CD14-positive monocyte (primary cell): ENCODE measurements around the gene CCDC88C. TPM values are rescaled to one million over a fixed set of nuclear protein-coding genes. Genes with fewer than 3 reads are reported as not detected.

ENCODE experiments used
- DNase-seq, 3 donors: peaks; one replicate each; pipeline ENCODE4 v3.0.0-alpha.2; 2011 to 2022
- H2AFZ ChIP-seq: 2 replicates; pipeline ENCODE4 v1.6.0; 2012; ENCODE audit warnings: mild to moderate bottlenecking, low read depth, low read length, inconsistent platforms; ENCODE audit not compliant: insufficient read depth, poor library complexity, severe bottlenecking
- H3K27ac ChIP-seq, 2 donors: 1 replicate in 1 of 2; 2 replicates in 1 of 2; pipeline ENCODE4 v1.5.1; 2012 to 2013; ENCODE audit warnings: low read length in 2 of 2, control low read depth in 1 of 2, inconsistent platforms in 1 of 2, low read depth in 1 of 2, mild to moderate bottlenecking in 1 of 2
- H3K27me3 ChIP-seq, 2 donors: one replicate each; pipeline versions ENCODE4 v1.6.0 to v1.6.1; 2011 to 2013; ENCODE audit warnings: low read length in 2 of 2; ENCODE audit not compliant: control insufficient read depth in 2 of 2, insufficient read depth in 2 of 2
- H3K36me3 ChIP-seq, 2 donors: replicated peaks in 1 of 2; 1 replicate in 1 of 2; 2 replicates in 1 of 2; pipeline versions ENCODE4 v1.5.1 to v1.6.1; 2012 to 2013; ENCODE audit warnings: low read length in 2 of 2, control low read depth in 1 of 2, inconsistent platforms in 1 of 2, mild to moderate bottlenecking in 1 of 2; ENCODE audit not compliant: insufficient read depth in 2 of 2, control insufficient read depth in 1 of 2
- H3K4me1 ChIP-seq, 2 donors: 1 replicate in 1 of 2; 2 replicates in 1 of 2; pipeline versions ENCODE4 v1.5.1 to v1.6.1; 2012 to 2013; ENCODE audit warnings: low read length in 2 of 2, control low read depth in 1 of 2, inconsistent platforms in 1 of 2, mild to moderate bottlenecking in 1 of 2, moderate library complexity in 1 of 2; ENCODE audit not compliant: insufficient read depth in 2 of 2, control insufficient read depth in 1 of 2
- H3K4me2 ChIP-seq: replicated peaks from 2 replicates; pipeline ENCODE3; 2012; ENCODE audit warnings: low read length, moderate library complexity, mild to moderate bottlenecking; ENCODE audit not compliant: poor library complexity, severe bottlenecking; ENCODE audit errors: extremely low read depth
- H3K4me3 ChIP-seq, 3 experiments: fragments of 200-600 bp in 1 of 3; sonication (generic) in 1 of 3; replicated peaks in 1 of 3; 1 replicate in 2 of 3; 2 replicates in 1 of 3; pipeline ENCODE4 v1.5.1; 2011 to 2013; ENCODE audit warnings: low read length in 3 of 3, mild to moderate bottlenecking in 3 of 3, control low read depth in 2 of 3, low read depth in 2 of 3, inconsistent platforms in 1 of 3, moderate library complexity in 1 of 3
- H3K79me2 ChIP-seq: 2 replicates; pipeline ENCODE4 v1.6.0; 2012; ENCODE audit warnings: mild to moderate bottlenecking, control low read depth, inconsistent platforms, low read length, moderate library complexity; ENCODE audit not compliant: insufficient read depth
- H3K9ac ChIP-seq: 2 replicates; pipeline ENCODE4 v1.6.0; 2017; ENCODE audit warnings: low read length, mild to moderate bottlenecking; ENCODE audit not compliant: insufficient read depth, poor library complexity, severe bottlenecking
- H3K9me3 ChIP-seq, 2 donors: replicated peaks in 1 of 2; 1 replicate in 1 of 2; 2 replicates in 1 of 2; pipeline versions ENCODE4 v1.5.1 to v1.6.1; 2012 to 2013; ENCODE audit warnings: low read length in 2 of 2, control low read depth in 1 of 2; ENCODE audit not compliant: control insufficient read depth in 1 of 2, insufficient read depth in 1 of 2
- H4K20me1 ChIP-seq: 2 replicates; pipeline ENCODE4 v1.6.0; 2012; ENCODE audit warnings: mild to moderate bottlenecking, low read length, control low read depth, moderate library complexity; ENCODE audit not compliant: insufficient read depth
- H3K27ac Mint-ChIP-seq, 7 donors: one replicate each; pipeline ENCODE4 v1.8.0; 2020; ENCODE audit warnings: mild to moderate bottlenecking in 7 of 7, mixed read lengths in 7 of 7, moderate library complexity in 6 of 7, inconsistent platforms in 2 of 7
- H3K27me3 Mint-ChIP-seq, 3 donors: one replicate each; pipeline ENCODE4 v1.8.0; 2021 to 2022; ENCODE audit warnings: low read depth in 3 of 3, mild to moderate bottlenecking in 3 of 3, mixed read lengths in 3 of 3, moderate library complexity in 3 of 3, inconsistent platforms in 1 of 3
- H3K36me3 Mint-ChIP-seq, 2 donors: one replicate each; pipeline ENCODE4 v1.8.0; 2020; ENCODE audit warnings: mixed read lengths in 2 of 2, inconsistent platforms in 1 of 2, mild to moderate bottlenecking in 1 of 2
- H3K4me1 Mint-ChIP-seq: one replicate; pipeline ENCODE4 v1.8.0; 2020; ENCODE audit warnings: mild to moderate bottlenecking, mixed read lengths
- H3K4me3 Mint-ChIP-seq, 2 donors: one replicate each; pipeline ENCODE4 v1.8.0; 2020; ENCODE audit warnings: mild to moderate bottlenecking in 2 of 2, mixed read lengths in 2 of 2, moderate library complexity in 1 of 2
- H3K9me3 Mint-ChIP-seq, 7 donors: one replicate each; pipeline ENCODE4 v1.8.0; 2020 to 2022; ENCODE audit warnings: mixed read lengths in 7 of 7, mild to moderate bottlenecking in 6 of 7, moderate library complexity in 6 of 7, inconsistent platforms in 2 of 7
- WGBS: methylation state at CpG from one replicate; pipeline ENCODE4 v1.1.5; 2013; ENCODE audit warnings: missing lambda C conversion rate; ENCODE audit not compliant: insufficient coverage; 5-methylcytosine and 5-hydroxymethylcytosine counted together
- intact Hi-C, 2 donors: fragments of 100-400 bp; cut with micrococcal nuclease; formaldehyde crosslinking; loops; one replicate each; pipeline versions ENCODE4 v1.15.0 to v1.15.1; 2023
- polyA plus RNA-seq, 3 donors: library from polyadenylated mRNA; depleted of rRNA in 1 of 3; unstranded in 2 of 3; stranded (reverse) in 1 of 3; fragments of 300-500 nt in 2 of 3; fragments of >200 nt in 1 of 3; fragmentation: Illumina TruSeq in 2 of 3; gene quantifications; 1 replicate in 2 of 3; 2 replicates in 1 of 3; pipeline ENCODE4 v1.2.3, GENCODE V29; 2012 to 2021
- TF ChIP-seq, protein P1 (sequence below): fragments of 200-600 bp; IDR thresholded peaks from one replicate; pipeline ENCODE4 v1.8.0; 2022; ENCODE audit warnings: antibody characterized with exemption, mild to moderate bottlenecking

The CCDC88C gene
- polyA plus RNA-seq, 3 donors: 11.6 to 69.7 (median 12.3) TPM

DNA sequence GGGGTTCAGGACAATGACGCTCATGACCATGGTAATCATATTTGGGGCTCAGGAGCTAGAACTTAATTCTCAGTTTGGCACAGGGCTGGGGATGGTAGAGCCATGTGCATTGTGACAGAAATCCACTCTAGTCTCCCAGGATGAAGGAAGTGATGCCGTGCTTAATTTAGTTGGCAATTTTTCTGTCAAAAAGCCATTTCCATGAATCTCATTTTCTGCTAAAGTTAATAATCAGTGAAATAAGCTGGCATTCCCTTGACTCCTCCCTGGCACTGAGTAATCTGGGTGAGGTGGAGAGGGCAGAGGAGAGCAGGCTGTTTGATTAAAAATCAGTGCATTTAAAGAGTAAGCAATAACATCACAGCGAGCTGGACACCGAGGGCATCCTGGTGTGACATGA lies 128.2 kb downstream of the CCDC88C start:
- WGBS: 96% methylated on average over 3 of the region's 4 CpGs
- DNase-seq: no peak
- no peak overlapping the region for H3K27ac ChIP-seq
- Mint-ChIP-seq H3K27me3 (no peaks in the 10 kb centered on the region), H3K27ac (peak overlapping the region in 1 of 7 donors; percentile 21), H3K9me3 (peaks cover 0 to 5% (median 0%) of the 10 kb centered on the region in 7 donors), H3K4me1 (no peaks in the 10 kb centered on the region), H3K4me3 (no peak overlapping the region), H3K36me3 (peaks cover 85 to 99% of the 10 kb centered on the region in 2 donors)
- H3K27me3 ChIP-seq: no peaks in the 10 kb centered on the region
- no peak overlapping the region for H2AFZ ChIP-seq
- peaks cover 80% of the 10 kb centered on the region for H4K20me1 ChIP-seq
- intact Hi-C loops: loop anchor here (10.0 kb wide), 2 partner anchors 55 to 395 kb away; no protein-coding TSS in a partner anchor
- TF ChIP-seq, protein P1, sequence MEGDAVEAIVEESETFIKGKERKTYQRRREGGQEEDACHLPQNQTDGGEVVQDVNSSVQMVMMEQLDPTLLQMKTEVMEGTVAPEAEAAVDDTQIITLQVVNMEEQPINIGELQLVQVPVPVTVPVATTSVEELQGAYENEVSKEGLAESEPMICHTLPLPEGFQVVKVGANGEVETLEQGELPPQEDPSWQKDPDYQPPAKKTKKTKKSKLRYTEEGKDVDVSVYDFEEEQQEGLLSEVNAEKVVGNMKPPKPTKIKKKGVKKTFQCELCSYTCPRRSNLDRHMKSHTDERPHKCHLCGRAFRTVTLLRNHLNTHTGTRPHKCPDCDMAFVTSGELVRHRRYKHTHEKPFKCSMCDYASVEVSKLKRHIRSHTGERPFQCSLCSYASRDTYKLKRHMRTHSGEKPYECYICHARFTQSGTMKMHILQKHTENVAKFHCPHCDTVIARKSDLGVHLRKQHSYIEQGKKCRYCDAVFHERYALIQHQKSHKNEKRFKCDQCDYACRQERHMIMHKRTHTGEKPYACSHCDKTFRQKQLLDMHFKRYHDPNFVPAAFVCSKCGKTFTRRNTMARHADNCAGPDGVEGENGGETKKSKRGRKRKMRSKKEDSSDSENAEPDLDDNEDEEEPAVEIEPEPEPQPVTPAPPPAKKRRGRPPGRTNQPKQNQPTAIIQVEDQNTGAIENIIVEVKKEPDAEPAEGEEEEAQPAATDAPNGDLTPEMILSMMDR: no peak
- H3K9ac ChIP-seq: no peak overlapping the region
- peaks cover 98 to 99% of the 10 kb centered on the region in 2 donors for H3K36me3 ChIP-seq
- no peaks in the 10 kb centered on the region for H3K9me3 ChIP-seq
- no peaks in the 10 kb centered on the region for H3K79me2 ChIP-seq
- no peak overlapping the region for H3K4me3 ChIP-seq
- no peaks in the 10 kb centered on the region for H3K4me1 ChIP-seq
- no peak overlapping the region for H3K4me2 ChIP-seq

DNA sequence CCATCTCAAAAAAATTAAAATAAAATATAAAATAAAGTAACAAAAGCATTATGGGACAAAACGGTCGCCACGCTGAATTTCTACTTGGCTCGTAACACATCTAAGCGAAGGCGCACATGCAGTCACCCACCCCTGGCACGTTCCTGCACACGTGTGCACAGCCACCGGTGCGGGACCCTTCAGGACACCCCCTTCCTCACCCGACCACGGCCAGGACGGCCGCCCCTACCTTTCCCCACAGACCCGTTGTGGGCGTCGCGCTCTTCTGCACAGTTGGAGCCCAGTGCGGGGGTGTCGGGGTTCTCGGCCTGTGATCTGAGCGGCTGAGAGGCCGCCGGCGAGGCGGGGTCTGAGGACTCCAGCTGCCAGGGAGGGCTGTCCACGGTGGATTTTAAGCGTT lies 128.7 kb downstream of the CCDC88C start:
- H2AFZ ChIP-seq: no peak overlapping the region
- peaks cover 83% of the 10 kb centered on the region for H4K20me1 ChIP-seq
- no peaks in the 10 kb centered on the region for H3K79me2 ChIP-seq
- peaks cover 0 to 5% (median 0%) of the 10 kb centered on the region in 7 donors for H3K9me3 Mint-ChIP-seq
- intact Hi-C loops: loop anchor here (10.0 kb wide), 2 partner anchors 54 to 394 kb away; no protein-coding TSS in a partner anchor
- H3K27me3 Mint-ChIP-seq: no peaks in the 10 kb centered on the region
- H3K4me3 Mint-ChIP-seq: no peak overlapping the region
- peaks cover 85 to 99% of the 10 kb centered on the region in 2 donors for H3K36me3 Mint-ChIP-seq
- H3K4me2 ChIP-seq: no peak overlapping the region
- DNase-seq: no peak
- H3K27ac ChIP-seq: no peak overlapping the region
- peaks cover 98 to 99% of the 10 kb centered on the region in 2 donors for H3K36me3 ChIP-seq
- no peak overlapping the region for H3K27ac Mint-ChIP-seq
- no peak overlapping the region for H3K4me3 ChIP-seq
- no peaks in the 10 kb centered on the region for H3K27me3 ChIP-seq
- H3K9me3 ChIP-seq: no peaks in the 10 kb centered on the region
- WGBS: 94% methylated on average over 19 of the region's 28 CpGs
- H3K4me1 ChIP-seq: no peaks in the 10 kb centered on the region
- no peak overlapping the region for H3K9ac ChIP-seq
- no peaks in the 10 kb centered on the region for H3K4me1 Mint-ChIP-seq
- TF ChIP-seq, protein P1: no peak
